ENCODE measurements around the gene PIP5K1B.

Gene PIP5K1B

DNA sequence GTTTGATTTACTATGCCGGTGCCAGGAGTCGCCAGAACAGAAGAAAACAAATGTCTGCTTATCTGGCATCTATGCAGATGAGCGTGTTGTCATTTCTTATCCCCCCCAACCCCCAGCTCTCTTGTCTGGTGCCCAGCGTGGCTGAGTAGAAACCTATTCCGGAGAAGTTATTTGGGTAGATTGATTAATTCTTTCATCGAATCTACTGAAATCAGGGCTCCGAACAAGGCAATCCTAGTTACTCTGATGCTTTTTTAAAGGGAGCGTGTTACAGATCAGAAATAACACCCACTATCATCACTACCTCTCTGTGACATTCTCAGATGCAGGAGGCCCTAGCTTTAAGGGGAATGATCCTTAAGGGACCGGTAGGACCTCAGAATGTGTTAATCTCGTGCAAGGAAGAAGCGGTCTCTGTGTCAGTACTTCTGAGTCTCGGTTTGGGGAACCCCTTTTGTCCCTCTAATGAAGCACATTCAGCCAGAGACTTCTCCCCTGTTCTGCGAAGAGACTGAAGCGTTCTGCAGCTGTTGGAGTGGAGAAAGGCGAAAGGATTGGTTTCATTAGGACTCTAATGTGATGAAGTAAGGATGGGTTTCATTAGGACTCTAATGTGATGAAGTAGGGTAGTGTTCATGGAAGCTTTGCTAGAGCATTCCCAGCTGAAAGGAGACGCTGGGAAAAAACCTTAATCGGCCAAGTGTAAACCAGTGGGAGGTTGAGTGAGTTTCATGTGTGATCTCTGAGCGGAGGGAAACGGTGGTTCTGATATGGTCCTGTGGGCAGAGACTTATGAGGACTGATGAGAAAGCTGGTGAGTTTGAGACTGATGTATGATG is 1.5 kb downstream of the PIP5K1B start:
- in situ Hi-C loops (cut with HindIII; ENCODE audit: low sequenced_read_pairs) = no loop called here
- TF ChIP-seq, protein P1, sequence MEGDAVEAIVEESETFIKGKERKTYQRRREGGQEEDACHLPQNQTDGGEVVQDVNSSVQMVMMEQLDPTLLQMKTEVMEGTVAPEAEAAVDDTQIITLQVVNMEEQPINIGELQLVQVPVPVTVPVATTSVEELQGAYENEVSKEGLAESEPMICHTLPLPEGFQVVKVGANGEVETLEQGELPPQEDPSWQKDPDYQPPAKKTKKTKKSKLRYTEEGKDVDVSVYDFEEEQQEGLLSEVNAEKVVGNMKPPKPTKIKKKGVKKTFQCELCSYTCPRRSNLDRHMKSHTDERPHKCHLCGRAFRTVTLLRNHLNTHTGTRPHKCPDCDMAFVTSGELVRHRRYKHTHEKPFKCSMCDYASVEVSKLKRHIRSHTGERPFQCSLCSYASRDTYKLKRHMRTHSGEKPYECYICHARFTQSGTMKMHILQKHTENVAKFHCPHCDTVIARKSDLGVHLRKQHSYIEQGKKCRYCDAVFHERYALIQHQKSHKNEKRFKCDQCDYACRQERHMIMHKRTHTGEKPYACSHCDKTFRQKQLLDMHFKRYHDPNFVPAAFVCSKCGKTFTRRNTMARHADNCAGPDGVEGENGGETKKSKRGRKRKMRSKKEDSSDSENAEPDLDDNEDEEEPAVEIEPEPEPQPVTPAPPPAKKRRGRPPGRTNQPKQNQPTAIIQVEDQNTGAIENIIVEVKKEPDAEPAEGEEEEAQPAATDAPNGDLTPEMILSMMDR (IDR thresholded peaks at IDR 0.05; ENCODE audit: low read depth, low read length) = no peak
- H3K4me3 ChIP-seq (ENCODE audit: low read depth, low read length) = no peak overlapping the region

DNA sequence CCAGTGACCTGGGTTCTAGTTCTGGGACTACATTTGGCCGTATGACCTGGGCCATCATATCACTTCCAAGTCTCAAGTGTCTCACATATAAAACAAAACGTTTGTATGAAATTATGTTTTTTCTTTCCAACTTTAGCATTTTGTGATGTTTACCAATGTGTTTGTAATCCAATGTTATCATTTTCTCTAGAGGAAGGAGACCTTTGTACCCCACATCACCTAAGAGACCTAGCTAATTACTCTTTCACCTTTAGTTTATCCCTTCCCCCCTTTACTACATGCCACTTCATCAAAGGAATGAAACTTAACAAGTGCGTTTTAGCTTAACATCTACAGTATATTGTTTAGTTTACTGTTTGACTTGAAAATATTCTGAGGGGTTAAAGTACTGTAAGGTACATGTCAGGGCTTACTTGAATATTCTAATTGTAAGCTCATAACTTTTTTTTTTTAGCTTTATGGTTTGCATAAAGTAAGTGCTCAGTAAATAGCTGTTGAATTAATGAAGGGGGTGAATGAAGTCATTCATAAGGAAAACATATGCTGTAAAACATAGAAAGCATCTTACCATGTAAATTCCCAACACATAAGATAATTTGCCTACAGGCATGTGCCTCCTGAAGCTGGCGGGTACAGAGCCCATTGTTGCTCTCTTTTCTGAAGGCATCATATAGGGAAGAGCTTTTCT is 2.9 kb downstream of the PIP5K1B start:
- no peak for DNase-seq (ENCODE audit: low read depth, low spot score)
- in situ Hi-C loops (cut with HindIII; ENCODE audit: low sequenced_read_pairs) = no loop called here
- TF ChIP-seq, protein P1 (IDR thresholded peaks at IDR 0.05; ENCODE audit: low read depth, low read length) = no peak
- no peak overlapping the region for H3K4me3 ChIP-seq (ENCODE audit: low read depth, low read length)

More for the DNA sequence above, 1.5 kb downstream of the PIP5K1B start:
- DNase-seq (ENCODE audit: low read depth, low spot score) = no peak

DNA sequence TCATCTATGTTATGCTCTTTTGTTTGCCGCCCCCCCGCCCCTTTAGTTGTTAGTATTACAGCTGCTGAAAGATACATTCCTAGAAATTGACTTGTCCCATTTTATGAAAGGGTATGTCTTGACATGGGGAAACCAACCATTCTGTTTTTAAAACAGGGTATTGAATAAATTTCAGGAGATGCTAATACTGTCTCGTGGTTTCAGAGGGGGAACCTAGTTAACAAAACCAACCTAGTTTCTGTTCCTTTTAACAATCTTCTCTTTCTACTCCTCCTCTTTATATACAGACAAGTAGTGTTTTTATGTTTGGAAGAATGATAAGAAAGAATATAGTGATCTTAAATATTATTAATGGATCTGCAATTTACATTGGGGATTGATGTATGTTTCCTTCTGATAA is 3.5 kb downstream of the PIP5K1B start:
- H3K4me3 ChIP-seq (ENCODE audit: low read depth, low read length) = no peak overlapping the region
- in situ Hi-C loops (cut with HindIII; ENCODE audit: low sequenced_read_pairs) = no loop called here
- DNase-seq (ENCODE audit: low read depth, low spot score) = no peak
- TF ChIP-seq, protein P1 (IDR thresholded peaks at IDR 0.05; ENCODE audit: low read depth, low read length) = no peak

DNA sequence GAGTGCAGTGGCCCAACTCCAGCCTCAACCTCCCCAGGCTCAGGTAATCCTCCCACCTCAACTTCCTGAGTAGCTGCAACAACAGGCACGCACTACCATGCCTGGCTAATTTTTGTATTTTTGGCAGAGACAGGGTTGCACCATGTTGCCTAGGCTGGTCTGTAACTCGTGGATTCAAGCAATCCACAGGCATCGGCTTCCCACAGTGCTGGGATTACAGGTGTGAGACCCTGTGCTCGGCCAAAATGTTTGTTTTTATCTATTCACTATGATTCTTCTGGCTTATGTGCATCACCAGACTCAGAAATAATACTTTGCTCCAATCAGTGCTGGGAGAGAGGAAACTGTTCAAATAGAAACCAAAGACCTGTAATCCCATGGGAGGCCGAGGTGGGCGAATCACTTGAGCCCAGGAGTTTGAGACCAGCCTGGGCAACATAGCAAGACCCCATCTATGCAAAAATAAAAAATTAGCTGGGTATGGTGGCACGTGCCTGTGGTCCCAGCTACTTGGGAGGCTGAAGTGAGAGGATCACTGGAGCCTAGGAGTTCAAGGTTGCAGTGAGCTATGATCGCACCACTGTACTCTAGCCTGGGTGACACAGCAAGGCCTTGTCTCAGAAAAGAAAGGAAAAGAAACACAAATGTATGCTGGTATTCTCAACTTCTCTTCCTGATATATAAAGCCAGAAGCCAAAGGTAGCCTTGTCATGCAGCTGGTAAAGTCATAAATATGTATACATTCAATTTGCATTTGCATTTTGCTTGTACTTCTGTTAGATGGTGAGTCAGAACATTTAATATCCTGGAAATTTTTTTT is 4.5 kb downstream of the PIP5K1B start:
- in situ Hi-C loops (cut with HindIII; ENCODE audit: low sequenced_read_pairs) = no loop called here
- no peak for DNase-seq (ENCODE audit: low read depth, low spot score)
- no peak overlapping the region for H3K4me3 ChIP-seq (ENCODE audit: low read depth, low read length)
- TF ChIP-seq, protein P1 (IDR thresholded peaks at IDR 0.05; ENCODE audit: low read depth, low read length) = no peak

DNA sequence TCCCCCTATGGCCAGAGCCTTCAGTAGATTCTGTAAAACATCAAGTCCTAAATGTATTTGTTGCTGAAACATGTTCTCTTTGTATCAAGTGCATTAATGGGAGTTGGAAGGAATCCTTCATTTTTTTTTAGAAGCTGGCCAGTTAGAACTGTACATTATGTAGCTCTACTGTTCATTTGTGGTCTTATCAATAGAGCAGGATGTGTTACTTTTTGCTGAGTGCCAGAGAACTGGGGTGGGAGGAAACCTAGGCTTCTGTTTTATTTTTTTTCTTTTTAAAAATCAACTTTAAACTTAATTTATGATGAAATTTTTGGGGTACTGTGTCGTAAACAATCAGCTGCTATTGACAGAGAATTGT is 5.1 kb downstream of the PIP5K1B start:
- no peak for DNase-seq (ENCODE audit: low read depth, low spot score)
- in situ Hi-C loops (cut with HindIII; ENCODE audit: low sequenced_read_pairs) = no loop called here
- TF ChIP-seq, protein P1 (IDR thresholded peaks at IDR 0.05; ENCODE audit: low read depth, low read length) = no peak
- H3K4me3 ChIP-seq (ENCODE audit: low read depth, low read length) = no peak overlapping the region

DNA sequence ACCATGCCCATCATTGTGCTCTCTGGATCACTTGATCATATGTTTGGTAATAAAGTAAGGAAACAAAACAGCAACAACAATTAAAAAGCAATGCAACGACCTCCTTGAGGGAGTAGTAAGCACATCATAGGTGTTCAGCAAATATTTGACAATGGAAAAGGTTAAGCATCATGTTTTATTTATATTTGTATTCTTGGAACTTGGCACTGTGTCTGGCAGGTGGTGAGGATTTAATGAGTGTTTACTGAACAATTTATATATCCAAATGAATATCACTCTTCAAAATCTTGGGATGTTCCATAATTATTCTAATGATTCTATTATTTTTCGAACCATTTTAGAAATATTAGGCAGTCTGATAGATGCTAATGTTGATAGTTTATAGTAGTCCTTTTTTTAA is 6.2 kb downstream of the PIP5K1B start:
- TF ChIP-seq, protein P1 (IDR thresholded peaks at IDR 0.05; ENCODE audit: low read depth, low read length) = no peak
- in situ Hi-C loops (cut with HindIII; ENCODE audit: low sequenced_read_pairs) = no loop called here
- DNase-seq (ENCODE audit: low read depth, low spot score) = no peak
- no peak overlapping the region for H3K4me3 ChIP-seq (ENCODE audit: low read depth, low read length)

Measured in astrocyte of the spinal cord (primary cell).